AG09319 (cell line): ENCODE measurements around the gene RFPL1.

Experiments
- DNase-seq: peaks from one replicate; pipeline ENCODE4 v3.0.0-alpha.2; 2010; ENCODE audit warnings: low read depth; ENCODE audit errors: extremely low read depth
- TF ChIP-seq, protein P1 (sequence below): IDR thresholded peaks from 2 replicates; pipeline ENCODE4 v1.5.1; 2011; ENCODE audit warnings: low read depth, mild to moderate bottlenecking, inconsistent platforms, low read length, moderate library complexity

RFPL1 gene

DNA sequence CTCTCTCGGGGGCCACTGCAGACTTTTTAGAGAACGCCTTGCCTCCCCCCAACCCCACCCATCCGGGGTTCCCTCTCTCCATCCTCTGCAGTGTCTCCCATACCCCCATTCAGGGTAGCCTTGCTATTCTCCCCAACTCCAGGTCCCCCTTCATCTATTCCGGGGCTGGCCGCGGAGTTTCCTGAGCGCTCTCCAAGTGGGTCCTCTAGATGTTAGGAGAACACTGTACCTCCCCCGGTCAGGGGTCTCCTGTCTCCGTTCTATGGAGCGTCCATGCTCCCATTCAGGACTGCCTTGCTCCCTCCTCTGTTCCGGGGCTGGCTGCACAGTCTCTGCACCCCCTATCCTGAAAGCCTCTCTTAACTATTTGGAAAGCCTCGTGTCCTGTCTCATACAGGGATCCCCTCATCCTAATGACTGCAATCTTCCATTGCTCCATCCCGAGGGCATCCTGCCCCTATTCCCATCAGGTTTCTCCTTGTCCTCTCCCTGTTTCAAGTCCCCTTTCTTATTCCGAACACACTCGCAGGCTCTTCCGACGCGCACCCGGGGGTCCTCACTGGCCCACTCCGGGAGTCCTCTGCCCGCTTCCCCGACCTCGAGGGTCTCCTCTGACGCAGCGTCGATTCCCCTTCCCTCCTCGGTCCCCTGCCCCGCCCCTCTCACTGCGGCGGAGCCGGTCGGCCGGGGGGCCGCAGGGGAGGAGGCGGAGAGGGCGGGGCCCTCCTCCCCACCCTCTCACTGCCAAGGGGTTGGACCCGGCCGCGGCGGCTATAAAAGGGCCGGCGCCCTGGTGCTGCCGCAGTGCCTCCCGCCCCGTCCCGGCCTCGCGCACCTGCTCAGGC, 41.3 kb downstream of the RFPL1 start, which contains the start of gene NEFH:
Gene NEFH, plus strand, starts transcription at position 802 of the 845 bp plus-strand sequence. CDS start 45 bp downstream, outside the sequence.
- TF ChIP-seq, protein P1, sequence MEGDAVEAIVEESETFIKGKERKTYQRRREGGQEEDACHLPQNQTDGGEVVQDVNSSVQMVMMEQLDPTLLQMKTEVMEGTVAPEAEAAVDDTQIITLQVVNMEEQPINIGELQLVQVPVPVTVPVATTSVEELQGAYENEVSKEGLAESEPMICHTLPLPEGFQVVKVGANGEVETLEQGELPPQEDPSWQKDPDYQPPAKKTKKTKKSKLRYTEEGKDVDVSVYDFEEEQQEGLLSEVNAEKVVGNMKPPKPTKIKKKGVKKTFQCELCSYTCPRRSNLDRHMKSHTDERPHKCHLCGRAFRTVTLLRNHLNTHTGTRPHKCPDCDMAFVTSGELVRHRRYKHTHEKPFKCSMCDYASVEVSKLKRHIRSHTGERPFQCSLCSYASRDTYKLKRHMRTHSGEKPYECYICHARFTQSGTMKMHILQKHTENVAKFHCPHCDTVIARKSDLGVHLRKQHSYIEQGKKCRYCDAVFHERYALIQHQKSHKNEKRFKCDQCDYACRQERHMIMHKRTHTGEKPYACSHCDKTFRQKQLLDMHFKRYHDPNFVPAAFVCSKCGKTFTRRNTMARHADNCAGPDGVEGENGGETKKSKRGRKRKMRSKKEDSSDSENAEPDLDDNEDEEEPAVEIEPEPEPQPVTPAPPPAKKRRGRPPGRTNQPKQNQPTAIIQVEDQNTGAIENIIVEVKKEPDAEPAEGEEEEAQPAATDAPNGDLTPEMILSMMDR, result no peak

DNA sequence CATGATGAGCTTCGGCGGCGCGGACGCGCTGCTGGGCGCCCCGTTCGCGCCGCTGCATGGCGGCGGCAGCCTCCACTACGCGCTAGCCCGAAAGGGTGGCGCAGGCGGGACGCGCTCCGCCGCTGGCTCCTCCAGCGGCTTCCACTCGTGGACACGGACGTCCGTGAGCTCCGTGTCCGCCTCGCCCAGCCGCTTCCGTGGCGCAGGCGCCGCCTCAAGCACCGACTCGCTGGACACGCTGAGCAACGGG, 41.8 kb downstream of the RFPL1 start:
- no peak for DNase-seq
- TF ChIP-seq, protein P1, result no peak

More for the DNA sequence above, 41.3 kb downstream of the RFPL1 start, which contains the start of gene NEFH:
- DNase-seq, result no peak

DNA sequence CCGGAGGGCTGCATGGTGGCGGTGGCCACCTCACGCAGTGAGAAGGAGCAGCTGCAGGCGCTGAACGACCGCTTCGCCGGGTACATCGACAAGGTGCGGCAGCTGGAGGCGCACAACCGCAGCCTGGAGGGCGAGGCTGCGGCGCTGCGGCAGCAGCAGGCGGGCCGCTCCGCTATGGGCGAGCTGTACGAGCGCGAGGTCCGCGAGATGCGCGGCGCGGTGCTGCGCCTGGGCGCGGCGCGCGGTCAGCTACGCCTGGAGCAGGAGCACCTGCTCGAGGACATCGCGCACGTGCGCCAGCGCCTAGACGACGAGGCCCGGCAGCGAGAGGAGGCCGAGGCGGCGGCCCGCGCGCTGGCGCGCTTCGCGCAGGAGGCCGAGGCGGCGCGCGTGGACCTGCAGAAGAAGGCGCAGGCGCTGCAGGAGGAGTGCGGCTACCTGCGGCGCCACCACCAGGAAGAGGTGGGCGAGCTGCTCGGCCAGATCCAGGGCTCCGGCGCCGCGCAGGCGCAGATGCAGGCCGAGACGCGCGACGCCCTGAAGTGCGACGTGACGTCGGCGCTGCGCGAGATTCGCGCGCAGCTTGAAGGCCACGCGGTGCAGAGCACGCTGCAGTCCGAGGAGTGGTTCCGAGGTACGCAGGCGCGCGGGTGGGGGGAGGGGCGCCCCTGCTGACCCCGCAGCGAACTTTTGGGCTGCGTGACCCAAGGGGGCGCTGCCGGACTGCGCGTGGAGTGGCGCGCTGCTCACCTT, 42.3 kb downstream of the RFPL1 start:
- DNase-seq, result no peak
- TF ChIP-seq, protein P1, result no peak; the same call in 1 of the 2 replicates

DNA sequence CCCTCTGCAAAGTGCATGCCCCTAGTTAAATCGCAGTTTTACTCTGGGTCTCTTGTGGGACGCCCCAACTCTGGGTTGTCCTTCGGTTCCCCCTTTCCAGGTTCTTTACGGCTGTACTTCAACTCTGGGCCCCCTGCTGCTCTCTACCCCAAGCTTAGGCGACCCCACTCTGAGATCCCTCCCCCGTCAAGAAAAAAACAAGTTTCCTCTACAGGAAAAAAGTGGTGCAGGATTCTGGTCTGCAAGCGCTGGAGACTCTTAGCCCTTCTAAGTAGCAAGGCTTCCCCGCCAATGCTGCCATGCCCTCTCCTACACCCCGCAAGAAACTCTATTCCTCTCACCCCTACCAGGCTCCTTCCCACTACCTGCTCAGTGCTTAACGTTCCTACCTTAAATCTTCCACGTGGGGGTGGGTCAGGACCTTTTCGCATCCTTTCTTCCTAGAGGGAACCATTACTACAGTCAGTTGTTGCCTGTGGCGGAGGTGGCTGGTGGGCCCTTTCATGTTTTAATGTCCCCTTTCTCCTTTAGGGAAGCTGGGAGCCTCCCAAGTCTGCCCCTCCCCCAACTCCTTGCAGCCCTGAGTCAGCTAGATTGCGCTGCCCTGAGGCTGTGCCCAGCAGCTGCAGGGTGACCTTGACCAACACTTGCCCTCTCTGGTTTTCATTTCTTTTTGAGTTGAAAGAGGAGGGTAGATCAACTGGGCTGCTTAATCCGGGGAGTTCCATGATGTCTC, 43.0 kb downstream of the RFPL1 start:
- TF ChIP-seq, protein P1, result no peak
- no peak for DNase-seq

DNA sequence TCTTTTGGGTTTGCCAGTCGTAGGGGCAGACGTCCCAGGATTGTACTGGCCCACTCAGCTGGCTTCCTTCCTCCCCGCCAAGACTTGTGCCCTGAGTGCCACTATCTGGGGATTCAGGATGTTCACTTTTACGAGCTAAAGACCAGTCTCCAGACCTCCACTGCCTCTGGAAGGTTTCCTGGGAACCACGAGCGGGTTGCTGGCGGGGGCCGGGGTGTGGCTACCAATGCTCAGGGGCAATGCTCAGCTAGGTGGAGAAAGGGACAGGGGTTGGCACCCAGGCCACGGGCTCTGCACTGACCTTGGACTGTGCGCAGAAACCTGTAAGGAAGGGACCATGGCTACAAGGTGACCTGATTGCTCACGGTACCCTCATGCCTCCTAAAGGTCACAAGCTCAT, 43.9 kb downstream of the RFPL1 start:
- no peak for DNase-seq
- TF ChIP-seq, protein P1, result no peak

DNA sequence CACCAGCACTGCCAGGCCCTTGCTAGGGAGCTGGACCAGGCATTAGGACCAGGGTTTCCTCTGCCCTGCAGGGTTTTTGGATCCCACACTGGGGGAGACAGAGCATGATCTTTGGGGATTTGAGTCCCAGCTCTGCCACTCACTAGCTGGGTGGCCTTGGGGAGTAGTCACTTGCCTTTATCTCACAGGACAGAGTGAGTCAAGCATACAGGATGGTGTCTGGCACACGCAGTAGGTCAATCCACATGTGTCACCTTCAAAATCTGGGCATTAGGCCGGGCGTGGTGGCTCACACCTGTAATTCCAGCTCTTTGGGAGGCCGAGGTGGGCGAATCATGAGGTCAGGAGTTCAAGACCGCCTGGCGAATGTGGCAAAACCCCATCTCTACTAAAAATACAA, 44.3 kb downstream of the RFPL1 start:
- no peak for DNase-seq
- TF ChIP-seq, protein P1, result no peak
